Thyroid gland (tissue), 4 donors: Measurements from ENCODE around the gene DENND5B.

Source experiments
- POLR2A ChIP-seq, 2 donors: fragments of 450-650 bp; IDR thresholded peaks; one replicate each; pipeline ENCODE4 v1.6.1; 2017; ENCODE audit warnings: antibody characterized with exemption in 2 of 2, mild to moderate bottlenecking in 2 of 2, moderate library complexity in 1 of 2
- TF ChIP-seq, protein P1 (sequence below), 6 experiments: fragments of 200-600 bp in 3 of 6; fragments of 450-650 bp in 3 of 6; sonication (generic) in 3 of 6; IDR thresholded peaks; one replicate each; pipeline ENCODE4 v1.5.1; 2016 to 2019; ENCODE audit warnings: antibody characterized with exemption in 6 of 6, mild to moderate bottlenecking in 2 of 6, inconsistent platforms in 1 of 6, moderate library complexity in 1 of 6

DNA sequence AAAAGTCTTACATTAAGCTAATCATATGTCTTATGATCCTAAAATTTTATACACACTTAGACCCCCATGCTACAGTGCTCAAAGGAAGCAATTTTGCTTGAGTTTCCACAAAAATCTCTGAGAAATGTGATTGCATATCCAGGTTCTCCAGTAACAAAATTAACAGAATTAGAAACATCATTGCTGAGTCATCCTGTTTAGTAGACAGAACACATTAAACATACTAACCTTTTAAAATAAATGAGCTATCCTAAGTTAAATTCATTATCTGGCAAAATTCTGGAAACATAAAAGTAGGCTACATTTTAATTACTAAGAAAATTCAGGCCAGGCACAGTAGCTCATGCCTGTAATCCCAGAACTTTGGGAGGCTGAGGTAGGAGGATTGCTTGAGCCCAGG, 94.7 kb downstream of the DENND5B start:
- TF ChIP-seq, protein P1, sequence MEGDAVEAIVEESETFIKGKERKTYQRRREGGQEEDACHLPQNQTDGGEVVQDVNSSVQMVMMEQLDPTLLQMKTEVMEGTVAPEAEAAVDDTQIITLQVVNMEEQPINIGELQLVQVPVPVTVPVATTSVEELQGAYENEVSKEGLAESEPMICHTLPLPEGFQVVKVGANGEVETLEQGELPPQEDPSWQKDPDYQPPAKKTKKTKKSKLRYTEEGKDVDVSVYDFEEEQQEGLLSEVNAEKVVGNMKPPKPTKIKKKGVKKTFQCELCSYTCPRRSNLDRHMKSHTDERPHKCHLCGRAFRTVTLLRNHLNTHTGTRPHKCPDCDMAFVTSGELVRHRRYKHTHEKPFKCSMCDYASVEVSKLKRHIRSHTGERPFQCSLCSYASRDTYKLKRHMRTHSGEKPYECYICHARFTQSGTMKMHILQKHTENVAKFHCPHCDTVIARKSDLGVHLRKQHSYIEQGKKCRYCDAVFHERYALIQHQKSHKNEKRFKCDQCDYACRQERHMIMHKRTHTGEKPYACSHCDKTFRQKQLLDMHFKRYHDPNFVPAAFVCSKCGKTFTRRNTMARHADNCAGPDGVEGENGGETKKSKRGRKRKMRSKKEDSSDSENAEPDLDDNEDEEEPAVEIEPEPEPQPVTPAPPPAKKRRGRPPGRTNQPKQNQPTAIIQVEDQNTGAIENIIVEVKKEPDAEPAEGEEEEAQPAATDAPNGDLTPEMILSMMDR (IDR thresholded peaks at IDR 0.05), result no peak
- no peak for TF ChIP-seq POLR2A (IDR thresholded peaks at IDR 0.05)
